Pancreas (tissue), 10 donors: Measurements from ENCODE around the gene SAT2. TPM values are rescaled to one million over a fixed set of nuclear protein-coding genes. Genes with fewer than 3 reads are reported as not detected.

Source experiments
- ATAC-seq, 4 donors: fragments of 200-7000 bp; cut with Tn5 transposase; one replicate each; pipeline versions ENCODE4 v1.8.0 to v1.9.1; 2020; ENCODE audit warnings: mild to moderate bottlenecking in 4 of 4, moderate library complexity in 4 of 4
- DNase-seq, 6 donors: peaks; one replicate each; pipeline ENCODE4 v3.0.0-alpha.2; 2020
- FAIRE-seq: peaks from 2 replicates; lab custom pipeline; 2012; peaks lifted over from hg19 to GRCh38; lab: Jason Lieb, UNC
- H3K27ac ChIP-seq, 4 donors: fragments of 200-600 bp; sonication (generic); 1 replicate in 3 of 4; 2 replicates in 1 of 4; pipeline versions ENCODE4 v1.5.0 to v1.8.0; 2020
- H3K27me3 ChIP-seq, 4 donors: fragments of 200-600 bp; one replicate each; pipeline ENCODE4 v1.8.0; 2021
- H3K36me3 ChIP-seq, 3 donors: fragments of 200-600 bp; sonication (generic) in 1 of 3; one replicate each; pipeline versions ENCODE4 v1.5.0 to v1.8.0; 2020 to 2021
- H3K4me1 ChIP-seq, 3 donors: fragments of 200-600 bp; one replicate each; pipeline ENCODE4 v1.8.0; 2021
- H3K4me3 ChIP-seq, 4 donors: fragments of 200-600 bp; sonication (generic) in 2 of 4; one replicate each; pipeline versions ENCODE4 v1.5.0 to v1.8.0; 2020 to 2021
- H3K9me3 ChIP-seq, 4 donors: fragments of 200-600 bp; one replicate each; pipeline ENCODE4 v1.8.0; 2021
- CTCF ChIP-seq, 4 donors: fragments of 200-600 bp; sonication (generic) in 3 of 4; IDR thresholded peaks; one replicate each; pipeline versions ENCODE4 v1.5.0 to v1.8.0; 2021; ENCODE audit warnings: antibody characterized with exemption in 4 of 4
- WGBS, 2 donors: extraction: QIAGEN DNeasy Blood & Tissue Kit; methylation state at CpG; one replicate each; pipeline ENCODE4 v1.1.7; 2013; 5-methylcytosine and 5-hydroxymethylcytosine counted together
- intact Hi-C, 3 donors: fragments of 100-400 bp; cut with DNase I; formaldehyde crosslinking; loops; one replicate each; pipeline versions ENCODE4 v1.11.1 to v1.14.2; 2022
- polyA plus RNA-seq, 2 donors: library from polyadenylated mRNA; stranded (reverse); fragments of 200-250 nt; gene quantifications; one replicate each; pipeline ENCODE4 v1.2.3, GENCODE V29; 2013
- total RNA-seq, 6 donors: library from RNA; stranded (reverse); fragmentation: NEBNext Ultra II Directional in 4 of 6; extraction: Animal tissue kit (Norgen Biotek cat#: 25700) in 4 of 6; gene quantifications; one replicate each; pipeline versions ENCODE4 v1.2.1 to v1.2.4, GENCODE V29; 2021 to 2023
- donor health status: healthy with polysubstance abuse.
- donor health status: DM: no; HTN: no; CAD: no; lungs with moderate emphysema.
- donor health status: DM: no; HTN: no; CAD: no.
- donor health status: control.
- donor health status: control.
- donor health status: Bipolar disorder and iron deficiency.
- donor health status: DM: yes; HTN: yes; CAD: no.
- donor health status: DM: no; HTN: no; CAD: no.
- donor health status: DM: no; HTN: no; CAD: no.
- donor health status: DM: yes; HTN: yes; CAD: no.

Gene SAT2
- total and polyA plus RNA-seq, 8 donors: 43.8 to 348 (median 72.7) TPM

- DNase-seq (peak in 1 of 6 donors; percentile 46), ATAC-seq (no peak), FAIRE-seq (no peak)
- H3K9me3 ChIP-seq: no peaks in the 10 kb centered on the region
- peaks cover 0 to 7% (median 0%) of the 10 kb centered on the region in 3 donors for H3K36me3 ChIP-seq
- no peaks in the 10 kb centered on the region for H3K27me3 ChIP-seq
- WGBS, 2 donors: 59 to 66% methylated on average over 9 of the region's 9 CpGs
- H3K4me1 ChIP-seq: peaks cover 10 to 24% (median 11%) of the 10 kb centered on the region in 3 donors
- no peak overlapping the region for H3K4me3 ChIP-seq
- intact Hi-C loops: loop anchor here in 1 of 3 donors (10.0 kb wide), 1 partner anchor 232 kb away; the partner anchor contains the start of genes KCTD11 and TMEM95
- no peak overlapping the region for H3K27ac ChIP-seq
- TF ChIP-seq CTCF (IDR thresholded peaks at IDR 0.05): no peak
Observed at GRCh38 chr17:7586673-7587419, 40.8 kb downstream of the SAT2 start.

- peaks cover 10 to 27% (median 11%) of the 10 kb centered on the region in 3 donors for H3K4me1 ChIP-seq
- H3K27me3 ChIP-seq: no peaks in the 10 kb centered on the region
- ATAC-seq (peak; percentile 88 to 92 (median 92)), DNase-seq (peak; percentile 96 to 99 (median 96)), FAIRE-seq (peak; percentile 70)
- no peaks in the 10 kb centered on the region for H3K36me3 ChIP-seq
- TF ChIP-seq CTCF (IDR thresholded peaks at IDR 0.05): no peak
- 11 to 13% methylated on average over 68 to 69 of the region's 69 CpGs for WGBS, 2 donors
- no peaks in the 10 kb centered on the region for H3K9me3 ChIP-seq
- intact Hi-C loops: loop anchor here in 1 of 3 donors (10.0 kb wide), 1 partner anchor 229 kb away; the partner anchor contains the start of genes KCTD11 and TMEM95
- peak within 1 kb of the TSS; percentile 32 to 52 (median 47) for H3K4me3 ChIP-seq
- H3K27ac ChIP-seq: peak within 1 kb of the TSS; percentile 86 to 97 (median 95)
Observed at GRCh38 chr17:7583253-7584109, 44.1 kb downstream of the SAT2 start, which contains the start of gene MPDU1. MPDU1 (plus strand) TSS chr17:7583852; CDS start chr17:7583863, 11 bp downstream.

GRCh38 chr17:7582396-7583252, 45.0 kb downstream of the SAT2 start:
- no peaks in the 10 kb centered on the region for H3K9me3 ChIP-seq
- DNase-seq (peak in 3 of 6 donors; percentile 63 to 88 (median 74)), FAIRE-seq (no peak), ATAC-seq (no peak)
- intact Hi-C loops: loop anchor here in 1 of 3 donors (10.0 kb wide), 1 partner anchor 228 kb away; the partner anchor contains the start of genes KCTD11 and TMEM95
- no peaks in the 10 kb centered on the region for H3K27me3 ChIP-seq
- no peak for TF ChIP-seq CTCF (IDR thresholded peaks at IDR 0.05)
- peak overlapping the region in 3 of 4 donors; percentile 32 to 52 (median 48) for H3K4me3 ChIP-seq
- peak overlapping the region; percentile 86 to 97 (median 95) for H3K27ac ChIP-seq
- peaks cover 10 to 29% (median 11%) of the 10 kb centered on the region in 3 donors for H3K4me1 ChIP-seq
- WGBS, 2 donors: 84 to 86% methylated on average over 33 to 36 of the region's 36 CpGs
- peaks cover 6 to 8% (median 7%) of the 10 kb centered on the region in 3 donors for H3K36me3 ChIP-seq
